Stomach (tissue), 4 donors: ENCODE data around the gene GRIP2.

ENCODE experiments used
- CTCF ChIP-seq, 7 experiments: fragments of 450-650 bp in 4 of 7; fragments of 200-600 bp in 3 of 7; sonication (generic) in 3 of 7; IDR thresholded peaks; one replicate each; pipeline ENCODE4 v1.5.1; 2016 to 2019; ENCODE audit warnings: antibody characterized with exemption in 7 of 7, control low read depth in 2 of 7, mild to moderate bottlenecking in 1 of 7
- EP300 ChIP-seq: sonication (generic); formaldehyde crosslinking; IDR thresholded peaks from one replicate; pipeline ENCODE4 v1.6.1; 2017; ENCODE audit warnings: antibody characterized with exemption
- POLR2A ChIP-seq, 4 donors: fragments of 450-650 bp; IDR thresholded peaks; one replicate each; pipeline ENCODE4 v1.6.1; 2016; ENCODE audit warnings: antibody characterized with exemption in 4 of 4, control low read depth in 2 of 4, mild to moderate bottlenecking in 1 of 4, moderate library complexity in 1 of 4
- POLR2AphosphoS5 ChIP-seq, 3 donors: sonication (generic); formaldehyde crosslinking; IDR thresholded peaks; one replicate each; pipeline ENCODE4 v1.6.1; 2016; ENCODE audit warnings: antibody characterized with exemption in 3 of 3

DNA sequence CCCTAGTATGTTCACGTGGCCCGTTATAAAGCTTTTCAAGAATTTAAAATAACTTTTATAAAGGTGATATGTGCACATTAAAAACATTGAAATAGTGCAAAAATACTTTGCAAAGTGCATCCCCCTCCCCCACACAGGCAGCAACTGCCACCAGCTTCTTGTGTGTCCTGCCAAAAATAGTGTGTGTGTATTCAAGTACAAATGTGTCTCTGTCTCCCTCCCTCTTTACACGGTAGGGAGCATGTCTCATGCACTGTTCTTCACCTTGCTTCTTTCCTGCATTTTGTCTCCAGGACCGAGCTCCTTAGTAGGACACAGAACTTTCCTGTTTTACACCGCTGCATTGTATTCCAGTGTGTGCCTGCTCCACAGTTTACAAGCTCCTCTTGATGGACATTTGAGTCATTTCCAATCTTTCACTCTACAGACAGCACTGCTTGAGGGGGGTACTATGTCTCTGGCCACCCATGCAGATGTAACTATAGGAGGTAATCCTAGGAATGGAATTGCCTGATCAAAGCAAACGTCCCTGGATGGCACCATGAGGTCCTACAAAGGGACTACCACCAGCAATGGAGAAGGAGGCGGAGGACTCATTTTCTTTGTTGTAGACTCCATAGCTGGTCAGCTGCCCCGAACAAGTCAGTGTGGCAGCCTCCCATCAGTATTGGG lies 85.4 kb downstream of the GRIP2 start:
- no peak for TF ChIP-seq CTCF (IDR thresholded peaks at IDR 0.05)
- TF ChIP-seq POLR2AphosphoS5 (IDR thresholded peaks at IDR 0.05), result no peak
- TF ChIP-seq EP300, result no peak
- no peak for TF ChIP-seq POLR2A (IDR thresholded peaks at IDR 0.05)
